HepG2 (cell line): ENCODE measurements around the gene GPR22.

Experiments used
- FOXJ3 ChIP-seq: sonication (generic); formaldehyde crosslinking; IDR thresholded peaks from 2 replicates; pipeline ENCODE4 v1.4.0; 2020; ENCODE audit warnings: missing genetic modification reagents, mild to moderate bottlenecking, borderline replicate concordance
- JUN ChIP-seq: sonication (generic); formaldehyde crosslinking; IDR thresholded peaks from 2 replicates; pipeline ENCODE4 v1.4.0; 2020; ENCODE audit warnings: mild to moderate bottlenecking, missing genetic modification reagents
- NFE2 ChIP-seq: sonication (generic); formaldehyde crosslinking; IDR thresholded peaks from 2 replicates; pipeline ENCODE4 v1.4.0; 2020; ENCODE audit warnings: missing genetic modification reagents
- PHF5A ChIP-seq: IDR thresholded peaks from one replicate; pipeline ENCODE4 v1.6.1; 2018; ENCODE audit warnings: low read depth, missing genetic modification reagents; ENCODE audit not compliant: unreplicated experiment
- RAD21 ChIP-seq: fragments of 450-650 bp; formaldehyde crosslinking; IDR thresholded peaks from 2 replicates; pipeline ENCODE4 v1.5.0; 2020; ENCODE audit warnings: mild to moderate bottlenecking
- SALL1 ChIP-seq: sonication (generic); formaldehyde crosslinking; IDR thresholded peaks from 2 replicates; pipeline ENCODE4 v1.8.0; 2022; ENCODE audit warnings: mild to moderate bottlenecking, missing genetic modification reagents
- SRF ChIP-seq: IDR thresholded peaks from 2 replicates; pipeline ENCODE4 v1.6.1; 2011; ENCODE audit warnings: mild to moderate bottlenecking, low read depth, low read length, moderate library complexity
- ZBTB20 ChIP-seq: sonication (generic); formaldehyde crosslinking; IDR thresholded peaks from 2 replicates; pipeline ENCODE4 v1.8.1; 2023; ENCODE audit warnings: missing genetic modification reagents, low read depth, mild to moderate bottlenecking, borderline replicate concordance
- ZKSCAN1 ChIP-seq: fragments of 150-350 bp; IDR thresholded peaks from 2 replicates; pipeline ENCODE4 v1.6.1; 2014; ENCODE audit warnings: low read length
- ZNF317 ChIP-seq: sonication (generic); formaldehyde crosslinking; IDR thresholded peaks from 2 replicates; pipeline ENCODE4 v1.5.0; 2020; ENCODE audit warnings: mild to moderate bottlenecking, missing genetic modification reagents
- ZNF543 ChIP-seq: sonication (generic); formaldehyde crosslinking; IDR thresholded peaks from 2 replicates; pipeline ENCODE4 v1.4.0; 2020; ENCODE audit warnings: mild to moderate bottlenecking, missing genetic modification reagents

GRCh38 chr7:107506674-107507339 lies 37.0 kb downstream of the GPR22 start:
- TF ChIP-seq RAD21 (CRISPR knock-in tag) (no peak), JUN (no peak), SRF (no peak), NFE2 (no peak), FOXJ3 (CRISPR knock-in tag) (no peak), ZNF543 (CRISPR knock-in tag) (no peak), ZNF317 (CRISPR knock-in tag) (no peak), ZBTB20 (no peak), ZKSCAN1 (no peak), PHF5A (CRISPR knock-in tag) (no peak), SALL1 (no peak)
